ENCODE measurements around the gene CRK. TPM values are rescaled to one million over a fixed set of nuclear protein-coding genes. Genes with fewer than 3 reads are reported as not detected.

Gene CRK
- total and polyA plus RNA-seq, 10 of the 15 experiments (the other 5 are each of a cell fraction or from before 2014, with no cell fraction given) = 11.1 to 23.8 (median 20.5) TPM

DNA sequence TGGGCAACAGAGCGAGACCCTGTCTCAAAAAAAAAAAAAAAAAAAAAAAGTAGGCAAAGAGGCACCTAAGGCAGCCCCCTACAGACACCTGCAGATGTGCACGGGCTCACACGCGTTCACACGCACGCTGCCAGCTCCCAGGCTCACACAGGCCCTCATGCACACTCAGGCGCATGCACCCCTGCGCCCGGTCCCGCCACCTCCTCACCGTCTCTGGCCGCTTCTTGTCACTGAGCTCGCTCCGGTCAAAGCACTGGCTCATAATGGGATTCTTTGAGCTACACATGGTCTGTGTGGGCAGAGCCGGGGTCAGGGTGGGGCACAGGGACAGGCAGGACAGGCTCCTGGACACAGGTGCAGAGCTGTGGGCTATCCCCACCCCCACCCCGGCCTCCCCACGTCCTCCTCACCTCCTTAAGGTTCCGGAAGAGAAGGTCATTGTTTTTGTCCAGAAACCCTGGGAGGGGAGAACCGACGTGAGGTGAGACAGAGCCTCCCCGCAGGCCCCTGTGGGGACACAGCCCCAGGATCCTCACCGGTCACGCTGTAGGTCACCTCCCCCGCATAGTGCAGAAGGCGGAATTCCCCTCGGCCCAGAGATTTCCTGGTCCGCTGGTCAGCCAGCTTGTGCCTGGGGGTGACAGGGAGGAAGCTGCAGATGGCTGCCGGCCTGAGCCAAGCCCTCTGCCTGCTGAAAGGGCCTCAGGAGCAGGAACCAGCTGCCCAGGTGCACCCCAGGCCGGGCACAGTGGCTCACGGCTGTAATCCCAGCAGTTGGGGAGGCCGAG is 18.6 kb upstream of the CRK start (continued):
- no peak for TF ChIP-seq STAT3 (IDR thresholded peaks at IDR 0.05; ENCODE audit: low read depth, low read length)
- TF ChIP-seq GABPA (IDR thresholded peaks at IDR 0.05; ENCODE audit: low read depth) = no peak
- peak; percentile 9; the same call in 1 of the 2 replicates for TF ChIP-seq CREB1 (IDR thresholded peaks at IDR 0.05; ENCODE audit: low read depth)
- TF ChIP-seq, protein P1, sequence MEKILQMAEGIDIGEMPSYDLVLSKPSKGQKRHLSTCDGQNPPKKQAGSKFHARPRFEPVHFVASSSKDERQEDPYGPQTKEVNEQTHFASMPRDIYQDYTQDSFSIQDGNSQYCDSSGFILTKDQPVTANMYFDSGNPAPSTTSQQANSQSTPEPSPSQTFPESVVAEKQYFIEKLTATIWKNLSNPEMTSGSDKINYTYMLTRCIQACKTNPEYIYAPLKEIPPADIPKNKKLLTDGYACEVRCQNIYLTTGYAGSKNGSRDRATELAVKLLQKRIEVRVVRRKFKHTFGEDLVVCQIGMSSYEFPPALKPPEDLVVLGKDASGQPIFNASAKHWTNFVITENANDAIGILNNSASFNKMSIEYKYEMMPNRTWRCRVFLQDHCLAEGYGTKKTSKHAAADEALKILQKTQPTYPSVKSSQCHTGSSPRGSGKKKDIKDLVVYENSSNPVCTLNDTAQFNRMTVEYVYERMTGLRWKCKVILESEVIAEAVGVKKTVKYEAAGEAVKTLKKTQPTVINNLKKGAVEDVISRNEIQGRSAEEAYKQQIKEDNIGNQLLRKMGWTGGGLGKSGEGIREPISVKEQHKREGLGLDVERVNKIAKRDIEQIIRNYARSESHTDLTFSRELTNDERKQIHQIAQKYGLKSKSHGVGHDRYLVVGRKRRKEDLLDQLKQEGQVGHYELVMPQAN (conservative IDR thresholded peaks at IDR 0.05) = no peak
- TF ChIP-seq, protein P2, sequence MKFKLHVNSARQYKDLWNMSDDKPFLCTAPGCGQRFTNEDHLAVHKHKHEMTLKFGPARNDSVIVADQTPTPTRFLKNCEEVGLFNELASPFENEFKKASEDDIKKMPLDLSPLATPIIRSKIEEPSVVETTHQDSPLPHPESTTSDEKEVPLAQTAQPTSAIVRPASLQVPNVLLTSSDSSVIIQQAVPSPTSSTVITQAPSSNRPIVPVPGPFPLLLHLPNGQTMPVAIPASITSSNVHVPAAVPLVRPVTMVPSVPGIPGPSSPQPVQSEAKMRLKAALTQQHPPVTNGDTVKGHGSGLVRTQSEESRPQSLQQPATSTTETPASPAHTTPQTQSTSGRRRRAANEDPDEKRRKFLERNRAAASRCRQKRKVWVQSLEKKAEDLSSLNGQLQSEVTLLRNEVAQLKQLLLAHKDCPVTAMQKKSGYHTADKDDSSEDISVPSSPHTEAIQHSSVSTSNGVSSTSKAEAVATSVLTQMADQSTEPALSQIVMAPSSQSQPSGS (IDR thresholded peaks at IDR 0.05; ENCODE audit: low read length) = no peak
- TF ChIP-seq, protein P3, sequence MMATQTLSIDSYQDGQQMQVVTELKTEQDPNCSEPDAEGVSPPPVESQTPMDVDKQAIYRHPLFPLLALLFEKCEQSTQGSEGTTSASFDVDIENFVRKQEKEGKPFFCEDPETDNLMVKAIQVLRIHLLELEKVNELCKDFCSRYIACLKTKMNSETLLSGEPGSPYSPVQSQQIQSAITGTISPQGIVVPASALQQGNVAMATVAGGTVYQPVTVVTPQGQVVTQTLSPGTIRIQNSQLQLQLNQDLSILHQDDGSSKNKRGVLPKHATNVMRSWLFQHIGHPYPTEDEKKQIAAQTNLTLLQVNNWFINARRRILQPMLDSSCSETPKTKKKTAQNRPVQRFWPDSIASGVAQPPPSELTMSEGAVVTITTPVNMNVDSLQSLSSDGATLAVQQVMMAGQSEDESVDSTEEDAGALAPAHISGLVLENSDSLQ (IDR thresholded peaks at IDR 0.05) = no peak
- TF ChIP-seq, protein P4, sequence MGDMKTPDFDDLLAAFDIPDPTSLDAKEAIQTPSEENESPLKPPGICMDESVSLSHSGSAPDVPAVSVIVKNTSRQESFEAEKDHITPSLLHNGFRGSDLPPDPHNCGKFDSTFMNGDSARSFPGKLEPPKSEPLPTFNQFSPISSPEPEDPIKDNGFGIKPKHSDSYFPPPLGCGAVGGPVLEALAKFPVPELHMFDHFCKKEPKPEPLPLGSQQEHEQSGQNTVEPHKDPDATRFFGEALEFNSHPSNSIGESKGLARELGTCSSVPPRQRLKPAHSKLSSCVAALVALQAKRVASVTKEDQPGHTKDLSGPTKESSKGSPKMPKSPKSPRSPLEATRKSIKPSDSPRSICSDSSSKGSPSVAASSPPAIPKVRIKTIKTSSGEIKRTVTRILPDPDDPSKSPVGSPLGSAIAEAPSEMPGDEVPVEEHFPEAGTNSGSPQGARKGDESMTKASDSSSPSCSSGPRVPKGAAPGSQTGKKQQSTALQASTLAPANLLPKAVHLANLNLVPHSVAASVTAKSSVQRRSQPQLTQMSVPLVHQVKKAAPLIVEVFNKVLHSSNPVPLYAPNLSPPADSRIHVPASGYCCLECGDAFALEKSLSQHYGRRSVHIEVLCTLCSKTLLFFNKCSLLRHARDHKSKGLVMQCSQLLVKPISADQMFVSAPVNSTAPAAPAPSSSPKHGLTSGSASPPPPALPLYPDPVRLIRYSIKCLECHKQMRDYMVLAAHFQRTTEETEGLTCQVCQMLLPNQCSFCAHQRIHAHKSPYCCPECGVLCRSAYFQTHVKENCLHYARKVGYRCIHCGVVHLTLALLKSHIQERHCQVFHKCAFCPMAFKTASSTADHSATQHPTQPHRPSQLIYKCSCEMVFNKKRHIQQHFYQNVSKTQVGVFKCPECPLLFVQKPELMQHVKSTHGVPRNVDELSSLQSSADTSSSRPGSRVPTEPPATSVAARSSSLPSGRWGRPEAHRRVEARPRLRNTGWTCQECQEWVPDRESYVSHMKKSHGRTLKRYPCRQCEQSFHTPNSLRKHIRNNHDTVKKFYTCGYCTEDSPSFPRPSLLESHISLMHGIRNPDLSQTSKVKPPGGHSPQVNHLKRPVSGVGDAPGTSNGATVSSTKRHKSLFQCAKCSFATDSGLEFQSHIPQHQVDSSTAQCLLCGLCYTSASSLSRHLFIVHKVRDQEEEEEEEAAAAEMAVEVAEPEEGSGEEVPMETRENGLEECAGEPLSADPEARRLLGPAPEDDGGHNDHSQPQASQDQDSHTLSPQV (IDR thresholded peaks at IDR 0.05) = no peak
- TF ChIP-seq ZBED1 (IDR thresholded peaks at IDR 0.05; ENCODE audit: borderline replicate concordance) = peak; percentile 75; the same call in 1 of the 2 replicates
- TF ChIP-seq, protein P5, sequence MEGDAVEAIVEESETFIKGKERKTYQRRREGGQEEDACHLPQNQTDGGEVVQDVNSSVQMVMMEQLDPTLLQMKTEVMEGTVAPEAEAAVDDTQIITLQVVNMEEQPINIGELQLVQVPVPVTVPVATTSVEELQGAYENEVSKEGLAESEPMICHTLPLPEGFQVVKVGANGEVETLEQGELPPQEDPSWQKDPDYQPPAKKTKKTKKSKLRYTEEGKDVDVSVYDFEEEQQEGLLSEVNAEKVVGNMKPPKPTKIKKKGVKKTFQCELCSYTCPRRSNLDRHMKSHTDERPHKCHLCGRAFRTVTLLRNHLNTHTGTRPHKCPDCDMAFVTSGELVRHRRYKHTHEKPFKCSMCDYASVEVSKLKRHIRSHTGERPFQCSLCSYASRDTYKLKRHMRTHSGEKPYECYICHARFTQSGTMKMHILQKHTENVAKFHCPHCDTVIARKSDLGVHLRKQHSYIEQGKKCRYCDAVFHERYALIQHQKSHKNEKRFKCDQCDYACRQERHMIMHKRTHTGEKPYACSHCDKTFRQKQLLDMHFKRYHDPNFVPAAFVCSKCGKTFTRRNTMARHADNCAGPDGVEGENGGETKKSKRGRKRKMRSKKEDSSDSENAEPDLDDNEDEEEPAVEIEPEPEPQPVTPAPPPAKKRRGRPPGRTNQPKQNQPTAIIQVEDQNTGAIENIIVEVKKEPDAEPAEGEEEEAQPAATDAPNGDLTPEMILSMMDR (IDR thresholded peaks at IDR 0.05 in 2 of 3, conservative IDR thresholded peaks at IDR 0.05 in 1 of 3; ENCODE audit: control insufficient read depth in 2 of 3, extremely low read depth in 1 of 3, insufficient read depth in 1 of 3, low read depth in 3 of 3, low read length in 3 of 3) = no peak
- TF ChIP-seq CEBPB (IDR thresholded peaks at IDR 0.05; ENCODE audit: borderline replicate concordance in 1 of 2, low read depth in 2 of 2, low read length in 2 of 2) = no peak
- TF ChIP-seq ETV6 (conservative IDR thresholded peaks at IDR 0.05 in 1 of 2, IDR thresholded peaks at IDR 0.05 in 1 of 2; ENCODE audit: borderline replicate concordance in 1 of 2, low read depth in 1 of 2) = peak in 1 of 2 experiments; percentile 32; a peak in 1 of 4 replicates
- no peak for TF ChIP-seq EZH2 (IDR thresholded peaks at IDR 0.05; ENCODE audit: borderline replicate concordance, control insufficient read depth, low read depth, low read length)
- TF ChIP-seq SRF (IDR thresholded peaks at IDR 0.05; ENCODE audit: low read depth in 2 of 2, low read length in 2 of 2) = 0 out of 4 replicates have a peak, but pooled peaks of 1 of the 2 experiments have one; percentile 3
- TF ChIP-seq, protein P6, sequence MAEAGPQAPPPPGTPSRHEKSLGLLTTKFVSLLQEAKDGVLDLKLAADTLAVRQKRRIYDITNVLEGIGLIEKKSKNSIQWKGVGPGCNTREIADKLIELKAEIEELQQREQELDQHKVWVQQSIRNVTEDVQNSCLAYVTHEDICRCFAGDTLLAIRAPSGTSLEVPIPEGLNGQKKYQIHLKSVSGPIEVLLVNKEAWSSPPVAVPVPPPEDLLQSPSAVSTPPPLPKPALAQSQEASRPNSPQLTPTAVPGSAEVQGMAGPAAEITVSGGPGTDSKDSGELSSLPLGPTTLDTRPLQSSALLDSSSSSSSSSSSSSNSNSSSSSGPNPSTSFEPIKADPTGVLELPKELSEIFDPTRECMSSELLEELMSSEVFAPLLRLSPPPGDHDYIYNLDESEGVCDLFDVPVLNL (IDR thresholded peaks at IDR 0.05; ENCODE audit: low read depth, low read length) = no peak
- no peak for TF ChIP-seq SIN3A (IDR thresholded peaks at IDR 0.05; ENCODE audit: low read depth, low read length)
